GM23248 (cell line): ENCODE data around the gene GPR3. TPM values are rescaled to one million over a fixed set of nuclear protein-coding genes. Genes with fewer than 3 reads are reported as not detected.
"Not testable (repeated sequence)": the region's sequence is repeated elsewhere in the genome, so short reads cannot be mapped to it uniquely, and the experiment has no call there.

Source experiments
- DNase-seq: peaks from one replicate; pipeline ENCODE4 v3.0.0-alpha.2; 2015
- H2AFZ ChIP-seq: fragments of 200-600 bp; sonication (generic); 2 replicates; pipeline ENCODE4 v1.6.1; 2016; ENCODE audit warnings: antibody characterized with exemption
- H3F3A ChIP-seq: fragments of 200-600 bp; sonication (generic); 2 replicates; pipeline ENCODE4 v1.6.1; 2016; ENCODE audit warnings: mild to moderate bottlenecking, antibody characterized with exemption, mixed run types; ENCODE audit not compliant: insufficient read depth
- H3K27ac ChIP-seq: fragments of 200-600 bp; sonication (generic); 2 replicates; pipeline ENCODE4 v1.5.1; 2016; ENCODE audit warnings: mild to moderate bottlenecking
- H3K27me3 ChIP-seq: fragments of 200-600 bp; sonication (generic); replicated peaks from 2 replicates; pipeline ENCODE4 v1.6.1; 2016; ENCODE audit warnings: mild to moderate bottlenecking; ENCODE audit not compliant: insufficient read depth
- H3K36me3 ChIP-seq: fragments of 200-600 bp; sonication (generic); 2 replicates; pipeline ENCODE4 v1.6.1; 2016; ENCODE audit warnings: low read depth, mild to moderate bottlenecking
- H3K4me1 ChIP-seq: fragments of 200-600 bp; sonication (generic); 2 replicates; pipeline ENCODE4 v1.6.1; 2016; ENCODE audit warnings: mild to moderate bottlenecking; ENCODE audit not compliant: insufficient read depth
- H3K4me2 ChIP-seq: fragments of 200-600 bp; sonication (generic); one replicate; pipeline ENCODE4 v1.6.1; 2016; ENCODE audit warnings: mild to moderate bottlenecking; ENCODE audit not compliant: unreplicated experiment
- H3K4me3 ChIP-seq: fragments of 200-600 bp; sonication (generic); 2 replicates; pipeline ENCODE4 v1.5.1; 2016; ENCODE audit warnings: mild to moderate bottlenecking
- H3K79me2 ChIP-seq: fragments of 200-600 bp; sonication (generic); 2 replicates; pipeline ENCODE4 v1.6.1; 2016; ENCODE audit warnings: mild to moderate bottlenecking; ENCODE audit not compliant: insufficient read depth
- H3K9ac ChIP-seq: fragments of 200-600 bp; sonication (generic); 2 replicates; pipeline ENCODE4 v1.6.1; 2016; ENCODE audit warnings: mild to moderate bottlenecking
- H3K9me2 ChIP-seq: fragments of 200-600 bp; sonication (generic); 2 replicates; pipeline ENCODE4 v1.6.1; 2016; ENCODE audit warnings: mixed run types, mild to moderate bottlenecking, moderate library complexity; ENCODE audit not compliant: insufficient read depth
- H3K9me3 ChIP-seq: fragments of 200-600 bp; sonication (generic); one replicate; pipeline ENCODE4 v1.6.1; 2017; ENCODE audit warnings: low read depth
- H4K20me1 ChIP-seq: fragments of 200-600 bp; sonication (generic); 2 replicates; pipeline ENCODE4 v1.6.0; 2016; ENCODE audit not compliant: insufficient read depth
- EZH2 ChIP-seq: fragments of 200-600 bp; sonication (generic); IDR thresholded peaks from 2 replicates; pipeline ENCODE4 v1.6.1; 2018; ENCODE audit warnings: antibody characterized with exemption, mild to moderate bottlenecking; ENCODE audit not compliant: insufficient read depth, poor library complexity, severe bottlenecking
- EZH2phosphoT487 ChIP-seq: fragments of 200-600 bp; sonication (generic); IDR thresholded peaks from 2 replicates; pipeline ENCODE4 v1.6.1; 2018; ENCODE audit warnings: antibody characterized with exemption, moderate library complexity, mild to moderate bottlenecking, low read depth; ENCODE audit not compliant: insufficient read depth
- WGBS, 2 experiments: methylation state at CpG; one replicate each; pipeline ENCODE4 v1.1.6; 2015 to 2017; ENCODE audit warnings: low lambda C conversion rate in 2 of 2, low coverage in 1 of 2; ENCODE audit errors: missing lambda C conversion rate in 2 of 2; 5-methylcytosine and 5-hydroxymethylcytosine counted together
- in situ Hi-C: fragments of 300-500 bp; cut with MboI; formaldehyde crosslinking; loops from 2 replicates; pipeline ENCODE4 v1.15.0; 2020
- polyA plus RNA-seq: library from polyadenylated mRNA; unstranded; fragments of >200 nt; fragmentation: Nextera tagmentation; extraction: Ambion mirVana; gene quantifications from 2 replicates; pipeline ENCODE4 v1.2.1, GENCODE V29; 2016
- total RNA-seq: library from RNA; depleted of rRNA; stranded (reverse); fragments of >200 nt; shearing (Covaris generic); gene quantifications from 2 replicates; pipeline ENCODE4 v1.2.3, GENCODE V29; 2014

The GPR3 gene
- total and polyA plus RNA-seq, 2 experiments from 2014 or later = 0.32 to 1.8 TPM

DNA sequence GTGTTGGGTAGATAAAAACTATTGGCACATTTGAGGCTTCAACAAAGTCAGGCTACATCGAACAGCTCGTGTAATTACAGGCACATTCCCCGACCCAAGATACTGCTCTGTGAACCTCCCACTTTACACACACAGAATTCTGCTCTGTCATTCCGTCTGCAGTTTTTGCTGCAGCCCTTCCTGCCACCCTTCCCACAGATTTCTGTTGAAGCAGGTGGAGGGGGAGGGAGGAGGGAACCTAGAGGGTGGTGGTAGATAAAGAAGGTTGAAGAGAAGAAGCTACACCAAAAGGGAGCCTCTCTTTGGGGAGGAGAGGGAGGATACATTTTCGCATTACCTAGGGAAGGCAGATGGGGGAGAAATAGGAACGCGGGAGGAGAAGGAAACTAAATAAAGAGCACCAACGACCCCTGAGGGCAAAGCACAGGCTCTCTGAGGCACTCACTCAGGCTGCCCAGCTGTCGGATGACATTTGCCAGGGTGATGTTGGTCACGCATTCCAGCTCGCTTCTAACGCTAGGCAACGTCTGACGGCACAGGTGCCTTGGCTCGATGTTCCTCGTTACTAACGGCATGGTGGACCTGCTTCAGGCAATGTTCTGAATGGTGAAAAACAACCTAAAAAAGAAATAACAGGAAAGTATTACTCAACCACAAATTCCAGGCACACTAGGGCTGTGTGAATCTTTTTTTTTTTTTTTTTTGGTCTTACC lies 36.0 kb downstream of the GPR3 start:
- Histone ChIP-seq H3K4me3 (no peak overlapping the region), H3K79me2 (peaks cover 99% of the 10 kb centered on the region), H3K4me2 (peak overlapping the region; percentile 28), H3K9ac (peak overlapping the region; percentile 45; the same call in 1 of the 2 replicates), H3K36me3 (peaks cover 7% of the 10 kb centered on the region; the same call in 1 of the 2 replicates), H4K20me1 (no peaks in the 10 kb centered on the region), H3K4me1 (peaks cover 36% of the 10 kb centered on the region), H3K9me3 (no peaks in the 10 kb centered on the region), H3K27ac (peak overlapping the region; percentile 30; the same call in 1 of the 2 replicates), H3K9me2 (no peaks in the 10 kb centered on the region), H3F3A (no peaks in the 10 kb centered on the region), H2AFZ (no peak overlapping the region), H3K27me3 (no peaks in the 10 kb centered on the region)
- 27 to 32% methylated on average over 17 of the region's 17 CpGs for WGBS, 2 experiments
- no peak for DNase-seq
- TF ChIP-seq EZH2phosphoT487 (no peak), EZH2 (no peak)
- in situ Hi-C loops = no loop called here

DNA sequence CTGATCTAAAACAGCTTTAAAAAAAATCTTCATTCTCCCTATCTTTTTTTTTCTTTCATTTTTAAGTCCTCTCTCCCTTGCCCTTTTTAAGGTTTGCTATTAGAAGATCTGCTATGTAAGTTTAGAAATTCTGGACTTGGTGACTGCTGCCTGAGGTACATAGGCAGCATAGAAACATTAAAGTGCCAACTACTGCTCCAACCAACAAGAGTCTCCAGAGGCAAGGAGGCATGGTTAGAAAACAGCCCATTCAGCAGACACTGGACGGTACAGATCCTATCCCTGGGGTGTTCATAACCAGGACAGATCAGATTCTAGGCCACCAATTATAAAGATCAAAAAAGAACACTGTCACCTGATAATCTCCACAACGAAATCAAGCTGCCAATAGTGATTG lies 36.6 kb downstream of the GPR3 start:
- Histone ChIP-seq H3K9me2 (no peaks in the 10 kb centered on the region), H3K36me3 (peaks cover 7% of the 10 kb centered on the region; the same call in 1 of the 2 replicates), H3K79me2 (peaks cover 99% of the 10 kb centered on the region), H3K9me3 (no peaks in the 10 kb centered on the region), H3K4me1 (peaks cover 36% of the 10 kb centered on the region), H2AFZ (no peak overlapping the region), H3K27ac (no peak overlapping the region), H3K9ac (no peak overlapping the region), H3K4me2 (peak overlapping the region; percentile 28), H3K27me3 (no peaks in the 10 kb centered on the region), H3F3A (no peaks in the 10 kb centered on the region), H4K20me1 (no peaks in the 10 kb centered on the region), H3K4me3 (no peak overlapping the region)
- TF ChIP-seq EZH2 = no peak
- TF ChIP-seq EZH2phosphoT487 = no peak
- in situ Hi-C loops = no loop called here
- DNase-seq = no peak
- 23% methylated on average over 2 of the region's 2 CpGs for WGBS, 2 experiments

DNA sequence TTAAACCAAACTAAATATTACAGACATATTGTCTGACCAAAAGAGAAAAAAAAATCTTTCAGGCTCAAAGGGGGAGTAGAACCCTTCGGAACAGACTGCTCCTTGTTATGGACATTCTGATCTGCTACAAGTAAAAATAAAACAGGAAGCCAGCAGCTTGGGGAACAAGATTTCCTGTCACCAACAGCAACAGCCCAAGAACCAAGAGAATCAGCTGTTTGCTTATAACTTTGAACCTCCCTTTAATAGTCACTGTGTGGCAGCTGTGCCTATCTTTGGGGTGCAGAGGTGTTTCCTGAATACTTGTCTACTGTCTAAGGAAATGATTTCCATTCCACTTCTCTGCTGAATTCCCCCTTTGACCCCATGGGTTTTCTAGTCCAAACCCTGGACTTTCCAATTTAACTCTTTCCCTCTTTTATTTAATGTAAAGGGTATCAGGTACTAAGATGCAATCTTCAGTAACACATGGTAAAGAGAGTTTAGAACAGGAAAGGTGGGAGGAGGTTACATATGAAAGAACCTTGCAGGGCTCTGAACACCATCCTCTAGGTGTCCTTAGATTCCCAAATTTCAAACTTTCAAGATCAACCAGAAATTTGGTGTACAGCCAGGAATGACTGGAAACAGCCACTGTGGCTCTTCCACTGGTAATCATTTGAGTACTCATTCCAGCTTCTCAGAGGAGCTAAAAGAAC lies 38.6 kb downstream of the GPR3 start:
- Histone ChIP-seq H3K9me3 (no peaks in the 10 kb centered on the region), H3K4me3 (no peak overlapping the region), H2AFZ (no peak overlapping the region), H3K36me3 (0 out of 2 replicates have a peak, but pooled peaks cover 7% of the 10 kb centered on the region), H3K9me2 (no peaks in the 10 kb centered on the region), H4K20me1 (0 out of 2 replicates have a peak, but pooled peaks cover 4% of the 10 kb centered on the region), H3K79me2 (peaks cover 99% of the 10 kb centered on the region), H3F3A (peaks cover 5% of the 10 kb centered on the region; the same call in 1 of the 2 replicates), H3K27ac (no peak overlapping the region), H3K27me3 (no peaks in the 10 kb centered on the region), H3K4me2 (peak overlapping the region; percentile 22), H3K9ac (no peak overlapping the region), H3K4me1 (peaks cover 40% of the 10 kb centered on the region)
- in situ Hi-C loops = no loop called here
- WGBS, 2 experiments = 26 to 40% methylated on average over 1 of the region's 1 CpG
- no peak for TF ChIP-seq EZH2
- no peak for TF ChIP-seq EZH2phosphoT487
- DNase-seq = peak; percentile 46

DNA sequence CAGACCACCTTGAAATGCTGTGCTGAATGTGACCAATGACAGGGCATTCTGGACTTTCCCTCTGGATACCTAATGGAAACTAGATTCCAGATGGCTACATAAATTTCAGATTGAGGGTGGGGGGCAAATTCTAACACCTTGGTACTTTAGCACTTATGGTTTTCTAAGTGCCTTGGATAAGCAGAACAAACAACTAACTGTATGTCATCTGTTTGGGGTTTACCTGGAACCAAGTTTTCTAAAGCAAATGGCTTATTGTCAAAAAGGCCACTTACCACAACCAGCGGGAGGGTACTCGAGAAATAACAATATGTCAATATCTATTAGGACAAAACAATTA lies 39.1 kb downstream of the GPR3 start:
- 0 out of 2 replicates have a peak, but pooled peaks cover 4% of the 10 kb centered on the region for H3K36me3 ChIP-seq
- no peaks in the 10 kb centered on the region for H3K27me3 ChIP-seq
- 96 to 98% methylated on average over 2 of the region's 2 CpGs for WGBS, 2 experiments
- no peaks in the 10 kb centered on the region for H3K9me3 ChIP-seq
- no peak for DNase-seq
- no peaks in the 10 kb centered on the region for H3K9me2 ChIP-seq
- no peak overlapping the region for H3K9ac ChIP-seq
- peaks cover 45% of the 10 kb centered on the region for H3K4me1 ChIP-seq
- H3K79me2 ChIP-seq = peaks cover 99% of the 10 kb centered on the region
- H3K27ac ChIP-seq = no peak overlapping the region
- peaks cover 9% of the 10 kb centered on the region; the same call in 1 of the 2 replicates for H3F3A ChIP-seq
- TF ChIP-seq EZH2 = no peak
- no peak for TF ChIP-seq EZH2phosphoT487
- no peak overlapping the region for H3K4me2 ChIP-seq
- no peak overlapping the region for H2AFZ ChIP-seq
- in situ Hi-C loops = no loop called here
- no peak overlapping the region for H3K4me3 ChIP-seq
- H4K20me1 ChIP-seq = 0 out of 2 replicates have a peak, but pooled peaks cover 6% of the 10 kb centered on the region

DNA sequence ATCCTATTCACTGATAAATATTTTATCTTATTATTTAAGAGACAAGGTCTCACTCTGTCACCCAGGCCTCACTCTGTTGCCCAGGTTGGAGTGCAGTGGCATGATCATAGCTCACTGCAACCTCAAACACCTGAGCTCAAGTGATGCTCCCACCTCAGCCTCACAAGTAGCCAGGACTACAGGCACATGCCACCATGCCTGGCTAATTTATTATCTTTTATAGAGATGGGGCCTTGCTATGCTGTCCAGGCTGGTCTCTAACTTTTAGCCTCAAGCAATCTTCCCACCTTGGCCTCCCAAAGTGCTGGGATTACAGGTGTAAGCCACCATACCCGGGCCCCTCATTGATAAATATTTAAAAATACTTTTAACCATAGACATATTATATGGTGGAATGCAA lies 40.3 kb downstream of the GPR3 start:
- H3K4me3 ChIP-seq, H3K9ac ChIP-seq, in situ Hi-C loops, H3K9me2 ChIP-seq, H3K27me3 ChIP-seq, H3K9me3 ChIP-seq, H2AFZ ChIP-seq, H3K27ac ChIP-seq, H3K4me2 ChIP-seq, H3K36me3 ChIP-seq, DNase-seq: not testable (repeated sequence)
- H3K4me1 ChIP-seq = peaks cover 51% of the 10 kb centered on the region
- H4K20me1 ChIP-seq = peaks cover 11% of the 10 kb centered on the region; the same call in 1 of the 2 replicates
- 93% methylated on average over 1 of the region's 1 CpG for WGBS, 2 experiments
- peaks cover 20% of the 10 kb centered on the region; the same call in 1 of the 2 replicates for H3F3A ChIP-seq
- H3K79me2 ChIP-seq = peaks cover 99% of the 10 kb centered on the region
